ENCODE data around the gene LAMA5. TPM values are rescaled to one million over a fixed set of nuclear protein-coding genes. Genes with fewer than 3 reads are reported as not detected.

The LAMA5 gene
- total RNA-seq, 4 donors from 2014 or later, result 93.9 to 179 (median 117) TPM

DNA sequence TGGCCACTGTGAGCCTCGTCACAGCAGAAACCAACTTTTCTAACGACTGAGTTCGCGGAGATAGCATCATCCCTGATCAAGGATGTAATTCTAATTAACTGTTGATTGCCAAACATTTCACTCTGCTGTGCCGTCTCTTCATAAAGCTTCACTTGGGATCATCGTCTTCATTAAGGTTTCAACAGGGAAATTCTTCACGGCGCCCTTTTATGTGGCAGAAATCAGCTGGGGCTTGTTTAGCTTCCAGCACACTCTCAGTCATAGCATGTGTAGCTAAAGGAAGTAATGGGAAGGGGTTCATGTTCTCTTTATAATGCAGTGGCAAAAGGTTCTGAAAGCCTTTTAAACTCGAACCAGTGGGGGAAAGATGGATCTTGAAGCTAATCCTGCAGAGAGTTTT, 73.2 kb downstream of the LAMA5 start:
- no peaks in the 10 kb centered on the region for H3K9me3 ChIP-seq
- H3K4me3 ChIP-seq (replicated peaks in 1 of 3), result no peak overlapping the region
- H3K27ac ChIP-seq, result no peak overlapping the region
- H3K36me3 ChIP-seq, result peaks cover 35 to 55% of the 10 kb centered on the region in 2 donors
- H3K27me3 ChIP-seq, result no peaks in the 10 kb centered on the region
- intact Hi-C loops (cut with DNase I), result no loop called here
- WGBS, 2 donors, result 85 to 90% methylated on average over 9 of the region's 9 CpGs
- TF ChIP-seq, protein P1, sequence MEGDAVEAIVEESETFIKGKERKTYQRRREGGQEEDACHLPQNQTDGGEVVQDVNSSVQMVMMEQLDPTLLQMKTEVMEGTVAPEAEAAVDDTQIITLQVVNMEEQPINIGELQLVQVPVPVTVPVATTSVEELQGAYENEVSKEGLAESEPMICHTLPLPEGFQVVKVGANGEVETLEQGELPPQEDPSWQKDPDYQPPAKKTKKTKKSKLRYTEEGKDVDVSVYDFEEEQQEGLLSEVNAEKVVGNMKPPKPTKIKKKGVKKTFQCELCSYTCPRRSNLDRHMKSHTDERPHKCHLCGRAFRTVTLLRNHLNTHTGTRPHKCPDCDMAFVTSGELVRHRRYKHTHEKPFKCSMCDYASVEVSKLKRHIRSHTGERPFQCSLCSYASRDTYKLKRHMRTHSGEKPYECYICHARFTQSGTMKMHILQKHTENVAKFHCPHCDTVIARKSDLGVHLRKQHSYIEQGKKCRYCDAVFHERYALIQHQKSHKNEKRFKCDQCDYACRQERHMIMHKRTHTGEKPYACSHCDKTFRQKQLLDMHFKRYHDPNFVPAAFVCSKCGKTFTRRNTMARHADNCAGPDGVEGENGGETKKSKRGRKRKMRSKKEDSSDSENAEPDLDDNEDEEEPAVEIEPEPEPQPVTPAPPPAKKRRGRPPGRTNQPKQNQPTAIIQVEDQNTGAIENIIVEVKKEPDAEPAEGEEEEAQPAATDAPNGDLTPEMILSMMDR (IDR thresholded peaks at IDR 0.05), result no peak
- TF ChIP-seq POLR2A (IDR thresholded peaks at IDR 0.05), result no peak
- no peaks in the 10 kb centered on the region for H3K4me1 ChIP-seq
- DNase-seq, result no peak

DNA sequence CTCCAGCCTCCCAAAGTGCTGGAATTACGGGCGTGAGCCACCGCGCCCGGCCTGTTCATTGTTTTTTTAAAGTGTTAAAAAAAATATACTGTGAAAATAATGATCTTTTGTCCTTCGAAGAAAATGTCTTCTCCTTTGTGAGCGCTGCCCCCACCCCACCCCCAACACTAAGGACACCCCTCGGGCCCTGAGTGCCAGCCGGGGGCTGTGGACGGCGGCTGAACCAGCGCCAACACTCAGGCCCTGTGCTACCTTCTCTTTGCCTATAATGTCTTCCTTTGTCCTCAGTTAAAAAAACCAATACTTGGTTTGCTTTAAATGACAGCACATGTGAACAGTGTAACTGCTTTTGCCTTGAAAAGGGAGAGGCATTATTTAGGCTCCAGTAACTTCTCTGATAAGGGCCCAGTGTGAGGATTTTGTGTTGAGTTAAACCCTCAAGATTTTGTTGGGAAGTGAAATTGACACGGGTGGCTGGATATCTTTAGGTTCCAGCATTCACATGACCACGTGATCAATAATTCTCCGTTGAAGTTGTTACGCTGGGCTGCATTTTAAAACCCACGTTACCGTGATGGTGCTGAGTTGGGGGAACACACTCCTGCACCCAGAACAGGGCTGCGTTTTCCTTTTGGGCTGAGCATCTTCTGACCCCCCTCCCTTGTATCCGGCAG, 73.9 kb downstream of the LAMA5 start:
- H3K4me1 ChIP-seq, result no peaks in the 10 kb centered on the region
- DNase-seq, result no peak
- H3K4me3 ChIP-seq (replicated peaks in 1 of 3), result no peak overlapping the region
- no peaks in the 10 kb centered on the region for H3K9me3 ChIP-seq
- no peak for TF ChIP-seq POLR2A (IDR thresholded peaks at IDR 0.05)
- TF ChIP-seq, protein P1 (IDR thresholded peaks at IDR 0.05), result no peak
- no peak overlapping the region for H3K27ac ChIP-seq
- WGBS, 2 donors, result 86 to 87% methylated on average over 20 of the region's 20 CpGs
- H3K36me3 ChIP-seq, result peaks cover 35 to 59% of the 10 kb centered on the region in 2 donors
- intact Hi-C loops (cut with DNase I), result no loop called here
- H3K27me3 ChIP-seq, result no peaks in the 10 kb centered on the region

DNA sequence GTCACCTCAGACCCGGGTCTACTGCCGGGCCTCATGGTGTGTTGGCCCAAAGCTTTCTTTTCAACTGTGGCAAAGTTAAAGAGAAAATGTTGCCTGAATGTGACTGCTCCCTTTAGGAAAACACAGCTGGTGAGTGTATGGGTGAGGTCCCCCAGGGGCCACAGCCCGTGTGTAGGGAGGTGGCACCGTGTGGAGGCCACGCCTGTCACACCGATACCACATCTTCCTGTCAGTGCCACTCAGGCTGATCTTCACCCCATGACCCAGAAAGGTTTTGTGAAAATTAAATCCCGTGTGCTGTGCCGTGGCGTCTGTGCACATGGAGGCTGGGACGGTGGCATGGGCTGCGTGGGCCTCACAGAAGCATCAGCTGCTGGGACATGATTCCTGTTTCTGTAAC, 75.0 kb downstream of the LAMA5 start:
- 87 to 93% methylated on average over 8 to 11 of the region's 11 CpGs for WGBS, 2 donors
- Histone ChIP-seq H3K9me3 (no peaks in the 10 kb centered on the region), H3K27ac (no peak overlapping the region), H3K36me3 (peaks cover 35 to 59% of the 10 kb centered on the region in 2 donors), H3K4me1 (no peaks in the 10 kb centered on the region), H3K4me3 (replicated peaks in 1 of 3) (no peak overlapping the region), H3K27me3 (no peaks in the 10 kb centered on the region)
- DNase-seq, result no peak
- intact Hi-C loops (cut with DNase I), result no loop called here
- TF ChIP-seq, protein P1 (IDR thresholded peaks at IDR 0.05), result no peak
- TF ChIP-seq POLR2A (IDR thresholded peaks at IDR 0.05), result no peak

DNA sequence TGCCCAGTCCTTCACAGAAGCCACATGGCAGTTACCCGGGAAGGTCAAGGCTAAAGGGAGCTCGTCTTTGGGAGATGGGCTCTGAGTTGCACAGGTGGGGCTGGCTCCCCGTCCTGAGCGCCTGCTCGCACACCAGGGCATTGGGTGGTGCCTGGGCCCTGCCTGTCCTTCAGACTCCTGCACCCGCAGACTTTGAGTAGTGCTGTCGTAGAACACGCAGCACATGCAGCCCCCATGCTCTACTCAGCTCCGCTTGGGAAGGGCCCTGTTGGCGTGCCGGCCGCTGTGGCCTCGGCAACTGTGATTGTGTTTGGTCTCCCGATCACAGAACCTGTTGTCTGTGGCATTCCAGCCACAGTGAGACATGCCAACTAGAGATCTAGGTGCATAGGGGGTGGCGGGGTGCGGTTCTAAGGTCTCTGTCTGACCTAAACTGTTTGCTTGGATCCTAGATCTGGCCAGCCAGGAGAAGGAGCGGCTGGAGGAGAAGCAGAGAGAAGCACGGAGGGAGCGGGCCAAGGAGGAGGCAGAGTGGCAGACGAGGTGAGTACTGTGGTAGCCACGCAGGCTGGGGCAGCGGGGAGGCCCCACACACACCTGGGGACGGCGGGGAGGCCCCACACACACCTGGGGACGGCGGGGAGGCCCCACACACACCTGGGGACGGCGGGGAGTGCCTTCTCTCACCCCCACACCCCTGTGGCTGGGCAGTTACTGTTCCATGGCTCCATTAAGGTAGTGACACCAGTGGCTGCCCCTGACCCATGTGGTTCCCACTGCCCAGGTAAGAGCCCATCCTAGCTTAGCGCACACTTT, 75.7 kb downstream of the LAMA5 start:
- Histone ChIP-seq H3K4me3 (replicated peaks in 1 of 3) (no peak overlapping the region), H3K4me1 (peaks cover 0 to 4% of the 10 kb centered on the region in 2 donors), H3K9me3 (no peaks in the 10 kb centered on the region), H3K27ac (no peak overlapping the region), H3K36me3 (peaks cover 40 to 58% of the 10 kb centered on the region in 2 donors), H3K27me3 (no peaks in the 10 kb centered on the region)
- WGBS, 2 donors, result 94 to 95% methylated on average over 24 to 26 of the region's 29 CpGs
- DNase-seq, result no peak
- intact Hi-C loops (cut with DNase I), result no loop called here
- no peak for TF ChIP-seq POLR2A (IDR thresholded peaks at IDR 0.05)
- TF ChIP-seq, protein P1 (IDR thresholded peaks at IDR 0.05), result no peak

DNA sequence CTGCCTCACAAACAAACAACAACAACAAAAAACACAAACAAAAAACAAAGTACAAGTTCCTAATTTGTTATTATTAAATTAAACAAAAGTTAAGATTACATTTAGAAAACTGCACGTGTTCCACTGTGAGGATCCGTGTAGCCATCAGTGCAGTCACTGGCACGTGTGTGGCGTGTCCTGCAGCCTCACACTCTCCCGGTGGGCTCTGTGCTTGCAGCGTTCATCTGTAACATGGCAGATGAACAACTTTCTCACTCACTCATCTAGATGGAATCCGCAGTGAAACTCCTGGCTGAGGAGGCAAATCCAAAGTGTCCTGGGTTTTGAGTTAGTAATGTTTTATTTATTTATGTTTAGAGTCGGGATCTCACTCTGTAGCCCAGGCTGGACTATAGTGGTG, 77.2 kb downstream of the LAMA5 start:
- Histone ChIP-seq H3K27me3 (no peaks in the 10 kb centered on the region), H3K27ac (no peak overlapping the region), H3K4me1 (peaks cover 0 to 6% of the 10 kb centered on the region in 2 donors), H3K9me3 (no peaks in the 10 kb centered on the region), H3K36me3 (peaks cover 34 to 55% of the 10 kb centered on the region in 2 donors), H3K4me3 (replicated peaks in 1 of 3) (no peak overlapping the region)
- TF ChIP-seq, protein P1 (IDR thresholded peaks at IDR 0.05), result no peak
- TF ChIP-seq POLR2A (IDR thresholded peaks at IDR 0.05), result no peak
- no peak for DNase-seq
- intact Hi-C loops (cut with DNase I), result no loop called here
- 91 to 95% methylated on average over 8 of the region's 8 CpGs for WGBS, 2 donors

Data from thyroid gland (tissue), 4 donors.